Measurements from ENCODE around the gene WDFY4.

Gene WDFY4

DNA sequence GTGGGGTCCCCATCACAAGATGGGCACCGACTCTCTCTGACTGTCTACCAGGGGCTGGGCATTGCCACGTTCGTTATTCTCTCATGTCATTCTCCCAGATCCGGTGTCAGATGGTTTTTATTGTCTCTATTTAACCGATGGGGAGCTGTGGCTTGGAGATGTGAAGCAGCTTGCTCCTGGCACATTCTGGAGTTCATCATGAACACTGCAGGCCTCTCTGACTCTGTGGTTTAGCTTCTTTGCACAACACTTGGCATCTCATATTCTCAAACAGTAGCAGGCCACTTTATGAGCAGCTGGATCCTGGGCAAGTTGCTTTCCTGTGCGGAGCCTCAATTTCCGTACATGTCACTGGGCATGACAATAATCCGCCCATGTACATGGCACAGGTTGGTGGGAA, 135.1 kb downstream of the WDFY4 start:
- DNase-seq, result no peak

DNA sequence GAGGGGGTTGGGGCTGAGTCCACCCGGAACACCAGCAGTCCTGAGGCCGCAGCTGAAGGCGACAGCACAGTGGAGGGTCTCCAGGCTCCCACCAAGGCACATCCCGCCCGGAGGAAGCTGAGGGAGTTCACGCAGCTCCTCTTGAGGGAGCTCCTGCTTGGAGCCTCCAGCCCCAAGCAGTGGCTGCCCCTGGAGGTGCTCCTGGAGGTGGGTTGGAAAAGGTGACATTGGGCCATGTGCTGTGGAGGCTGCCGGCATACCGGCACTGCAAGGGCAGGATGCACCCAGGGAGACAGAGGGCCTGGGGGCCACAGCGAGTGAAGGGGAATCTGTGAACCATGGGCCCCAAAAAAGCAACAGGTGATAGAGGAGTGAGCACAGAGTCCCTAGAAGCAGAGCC, 135.6 kb downstream of the WDFY4 start:
- no peak for DNase-seq

DNA sequence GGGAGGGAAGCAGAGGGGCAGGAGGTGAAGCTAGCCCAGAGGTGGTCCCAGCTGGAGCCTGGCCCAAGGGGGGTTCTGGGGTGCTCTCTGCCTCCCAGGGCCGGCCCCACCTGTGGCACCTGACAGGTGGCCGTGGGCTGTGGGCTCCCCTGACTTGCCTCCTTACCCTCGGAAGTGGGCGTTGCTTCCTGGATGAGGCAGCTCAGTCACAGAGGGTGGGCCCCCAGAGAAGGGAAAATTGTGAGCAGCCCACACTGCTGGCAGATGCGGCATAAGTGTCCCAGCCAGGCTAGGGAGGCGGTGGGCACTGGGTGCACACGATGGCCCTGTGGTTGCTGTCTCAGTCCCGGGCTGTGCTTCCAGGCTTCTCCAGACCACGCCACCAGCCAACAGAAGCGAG, 136.0 kb downstream of the WDFY4 start:
- no peak for DNase-seq

DNA sequence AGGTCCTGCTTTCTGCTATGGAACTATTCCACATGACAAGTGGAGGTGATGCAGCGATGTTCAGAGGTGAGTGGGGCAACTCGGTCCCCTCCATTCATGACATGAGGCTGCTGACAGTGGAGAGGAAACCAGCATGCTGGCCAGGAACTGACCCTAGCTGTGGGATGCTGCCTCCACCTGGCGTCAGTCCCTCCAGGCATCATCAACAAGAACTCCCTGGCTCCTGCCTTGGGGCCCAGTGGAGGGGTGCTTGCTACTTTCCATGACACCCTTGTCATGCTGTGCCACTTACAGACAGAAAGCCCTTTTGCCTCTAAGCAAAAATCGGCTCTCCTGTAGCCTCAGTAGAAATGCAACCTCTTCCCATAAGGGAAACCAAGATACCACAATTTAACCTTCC, 136.4 kb downstream of the WDFY4 start:
- DNase-seq, result no peak

DNA sequence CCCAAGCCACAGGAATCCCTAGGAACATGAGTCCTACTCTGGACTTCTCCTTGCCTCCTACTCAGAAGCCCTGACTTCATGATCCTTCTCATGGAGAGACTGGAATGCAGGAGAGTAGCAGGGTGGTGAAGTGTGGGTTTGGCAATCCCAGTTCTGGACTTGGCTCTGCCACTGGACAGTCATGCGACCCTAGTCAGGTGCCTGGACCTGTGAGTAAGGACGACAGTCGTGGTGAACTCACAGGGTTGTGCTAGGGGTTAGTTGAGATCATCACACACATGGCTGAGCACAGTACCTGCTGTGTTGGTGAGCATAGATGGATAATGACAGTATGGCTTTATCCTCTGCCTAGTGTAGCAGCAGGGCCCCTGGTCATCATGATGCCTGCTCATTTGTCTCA, 137.0 kb downstream of the WDFY4 start:
- no peak for DNase-seq

DNA sequence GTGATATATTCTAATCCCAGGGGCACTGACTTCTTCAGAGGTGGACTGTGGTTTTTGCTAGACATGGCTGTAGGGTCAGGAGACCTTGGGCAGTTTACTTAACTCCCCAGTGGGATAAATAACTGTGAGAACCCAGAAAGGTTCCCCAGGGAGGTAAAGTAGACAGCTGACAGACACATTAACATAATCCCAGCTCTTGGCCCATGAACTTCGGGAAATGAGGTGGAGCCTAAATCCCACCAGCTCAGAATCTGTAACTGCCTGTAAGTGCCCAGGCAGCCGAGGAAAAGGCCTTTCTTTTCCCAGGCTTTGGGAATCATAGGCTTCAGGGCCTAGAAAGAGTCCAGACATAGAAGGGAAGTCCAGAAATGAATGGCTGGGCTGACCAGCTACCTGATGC, 149.0 kb downstream of the WDFY4 start:
- no peak for DNase-seq

DNA sequence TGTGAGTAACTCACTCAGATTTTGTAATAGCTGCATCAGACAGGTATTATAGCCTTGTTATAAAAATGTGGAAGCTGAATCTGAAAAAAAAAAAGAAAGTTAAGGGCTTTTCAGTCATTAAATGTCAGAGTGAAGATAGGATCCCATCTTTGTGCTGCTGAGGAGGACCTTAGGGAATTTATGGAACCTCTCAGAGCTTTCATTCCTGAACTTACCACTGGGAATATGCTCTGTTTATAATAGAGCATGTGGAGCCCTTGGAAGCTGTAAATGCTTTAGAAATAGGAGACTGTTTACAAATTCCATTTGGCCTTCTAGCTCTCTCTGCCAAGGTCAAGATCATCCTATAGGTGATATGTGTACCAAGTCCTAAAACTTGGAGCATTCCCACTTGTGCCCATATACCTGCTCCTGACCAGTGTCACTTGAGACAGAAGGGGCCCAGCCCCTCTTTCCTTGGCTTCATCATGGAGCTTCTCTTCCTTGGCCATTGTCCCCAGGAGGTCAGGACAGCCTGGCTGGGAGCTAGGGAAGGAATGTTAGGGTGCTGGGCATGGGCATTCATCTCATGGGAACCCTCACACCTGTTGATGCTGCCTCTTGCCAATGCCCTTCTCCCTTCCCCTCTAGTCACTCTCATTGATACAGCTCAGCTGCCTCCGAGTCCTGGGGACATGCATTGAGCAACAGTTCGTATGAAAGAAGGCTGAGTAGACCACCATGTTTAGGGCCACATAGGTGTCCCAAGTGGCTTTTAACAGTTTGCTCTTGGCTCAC, 149.7 kb downstream of the WDFY4 start:
- no peak for DNase-seq

DNA sequence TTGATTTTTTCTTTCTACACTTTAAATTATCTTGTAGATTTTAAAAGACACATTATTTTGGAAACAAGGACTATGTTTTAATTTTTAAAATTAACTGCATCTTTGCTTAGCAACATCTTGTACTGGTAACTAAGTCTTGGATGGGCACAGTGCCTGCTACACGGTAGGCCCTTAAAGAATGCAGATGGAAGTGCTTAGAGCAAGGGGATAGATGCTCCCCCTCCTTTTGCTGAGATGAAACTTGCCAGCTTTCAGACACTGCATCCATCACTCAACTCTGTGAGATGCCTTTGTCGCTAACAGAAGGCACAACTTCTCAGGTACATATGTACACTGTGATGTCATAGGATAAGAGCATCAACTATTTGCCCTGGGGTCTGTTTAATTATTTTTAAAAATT, 151.1 kb downstream of the WDFY4 start:
- no peak for DNase-seq

DNA sequence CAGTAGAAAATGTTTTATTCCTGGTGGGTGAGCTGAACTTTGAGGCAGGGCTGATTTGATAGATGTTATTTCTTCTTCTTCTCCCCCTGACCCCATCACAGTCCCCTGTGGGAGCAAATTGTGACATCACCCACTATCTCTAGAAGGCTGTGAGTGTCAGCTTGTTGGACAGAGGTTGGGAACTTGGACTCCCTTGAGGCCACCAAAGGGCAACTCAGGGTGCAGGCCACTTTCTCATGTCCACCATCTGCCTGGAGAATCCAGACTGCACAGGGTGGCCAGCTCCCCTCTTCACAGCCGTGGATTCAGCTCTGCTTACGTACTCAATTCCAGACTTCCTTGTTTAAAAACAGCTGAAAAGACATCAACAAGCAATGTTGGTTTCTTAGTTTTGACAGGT, 151.9 kb downstream of the WDFY4 start:
- no peak for DNase-seq

DNA sequence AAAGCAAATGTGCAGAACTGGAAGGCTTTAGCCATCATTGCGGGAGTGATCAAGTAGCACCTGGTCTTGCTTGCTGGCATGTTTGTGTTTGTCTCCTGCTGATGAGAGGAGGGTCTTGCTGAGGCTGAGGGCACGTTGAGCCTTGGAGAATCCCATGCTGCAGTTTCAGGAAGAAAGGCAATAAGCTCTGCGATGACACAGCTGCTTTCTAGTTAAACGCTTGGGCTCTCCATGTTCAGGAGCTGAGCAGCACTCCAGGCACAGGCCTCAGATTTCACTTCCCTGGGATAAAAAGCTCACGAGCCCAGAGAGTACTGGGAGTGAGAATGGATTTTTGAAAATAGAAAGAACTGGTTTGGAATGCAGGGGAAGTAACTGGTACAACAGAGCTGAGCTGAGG, 154.2 kb downstream of the WDFY4 start:
- DNase-seq, result no peak

DNA sequence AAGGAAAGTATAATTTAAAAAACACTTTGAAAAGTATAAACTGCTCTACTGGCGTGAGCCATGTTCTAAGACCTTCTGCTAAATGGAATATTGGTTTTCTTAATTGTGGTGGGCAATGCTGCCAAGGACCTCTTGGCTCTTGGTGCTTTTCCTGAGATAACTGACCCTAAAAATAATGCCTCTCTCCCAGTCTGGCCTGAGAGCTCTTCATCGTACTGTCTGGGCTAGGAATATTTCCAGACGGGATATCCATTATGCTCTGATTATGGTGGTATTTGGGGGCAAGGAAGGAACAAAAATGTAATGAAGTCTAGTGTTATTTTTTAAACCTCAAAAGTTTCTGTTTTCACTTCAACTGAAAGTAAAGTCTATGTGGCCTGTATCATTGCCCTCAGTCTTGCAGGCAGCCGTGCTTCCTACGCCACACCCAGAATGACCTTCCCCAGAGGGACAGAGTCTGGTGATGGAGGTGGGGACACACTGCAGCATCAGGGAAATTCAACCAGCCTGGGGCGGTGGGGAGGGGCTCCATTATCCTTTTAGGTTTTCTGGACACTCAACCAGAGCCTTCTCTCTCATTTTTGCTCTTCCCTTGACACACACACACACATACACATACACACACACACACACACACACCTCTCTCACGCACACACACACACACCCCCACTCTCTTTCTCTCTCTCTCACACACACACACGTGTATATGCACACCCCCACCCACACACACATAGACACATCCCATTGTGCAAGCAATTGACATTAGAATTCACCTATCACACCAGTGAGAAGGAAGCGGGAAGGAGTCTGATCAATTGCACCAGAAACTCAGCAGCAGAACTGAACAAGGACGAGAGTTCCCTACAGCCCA, 155.4 kb downstream of the WDFY4 start:
- no peak for DNase-seq

DNA sequence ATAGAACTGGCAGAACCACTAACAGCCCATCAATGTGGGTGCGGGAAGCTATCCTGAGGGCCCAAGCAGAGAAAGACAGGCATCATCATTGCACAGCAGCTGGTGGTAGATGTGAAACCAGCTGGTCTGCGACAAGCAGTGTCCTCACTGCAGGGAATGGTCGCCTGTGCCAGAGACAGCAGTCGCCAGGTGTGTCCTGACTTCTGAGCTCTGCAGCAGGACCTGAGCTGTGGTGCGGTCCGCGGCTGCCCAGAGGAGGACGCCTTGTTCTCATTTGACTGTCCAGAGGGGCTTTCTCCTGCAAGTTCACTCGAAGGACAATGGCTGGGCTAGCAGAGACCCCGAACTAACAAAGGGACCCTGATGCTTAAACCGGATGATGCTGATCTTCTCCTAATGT, 157.6 kb downstream of the WDFY4 start:
- no peak for DNase-seq

DNA sequence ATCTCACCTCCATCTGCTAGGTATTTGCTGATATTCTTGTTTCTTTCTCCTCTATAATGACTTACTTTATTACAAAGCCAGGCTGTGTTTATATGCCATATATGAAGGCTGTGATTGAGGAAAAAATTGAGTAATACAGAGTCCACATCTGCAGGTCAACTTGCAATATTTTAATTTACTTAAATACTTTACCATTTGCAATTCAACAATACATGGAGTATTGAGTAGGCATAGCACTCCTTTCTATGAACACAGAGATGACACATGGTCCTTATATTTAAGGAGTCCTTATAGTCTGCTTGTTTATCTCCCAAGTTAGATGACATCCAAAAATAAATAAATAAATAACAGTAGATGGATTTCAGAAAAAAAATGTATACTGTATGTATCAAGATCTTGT, 158.5 kb downstream of the WDFY4 start:
- DNase-seq, result no peak

DNA sequence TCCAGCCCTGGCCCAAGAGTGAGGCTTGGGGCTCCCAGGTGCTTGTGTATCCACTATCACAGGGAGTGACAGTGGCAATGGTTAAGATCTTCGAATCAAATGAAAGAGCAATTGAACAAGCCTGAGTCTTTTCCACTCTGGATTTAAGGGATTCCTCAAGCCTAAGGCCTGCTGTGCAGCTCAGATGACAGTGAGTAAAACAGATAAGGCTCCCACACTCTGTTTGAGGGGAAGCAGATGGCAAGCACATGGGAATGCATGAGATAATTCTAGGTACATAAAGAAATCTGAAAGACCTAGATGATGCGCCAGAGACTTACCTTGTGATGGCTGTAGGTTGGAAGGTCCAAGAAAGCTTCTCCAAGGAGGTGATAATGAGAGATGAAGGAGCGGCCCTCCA, 159.9 kb downstream of the WDFY4 start:
- no peak for DNase-seq

DNA sequence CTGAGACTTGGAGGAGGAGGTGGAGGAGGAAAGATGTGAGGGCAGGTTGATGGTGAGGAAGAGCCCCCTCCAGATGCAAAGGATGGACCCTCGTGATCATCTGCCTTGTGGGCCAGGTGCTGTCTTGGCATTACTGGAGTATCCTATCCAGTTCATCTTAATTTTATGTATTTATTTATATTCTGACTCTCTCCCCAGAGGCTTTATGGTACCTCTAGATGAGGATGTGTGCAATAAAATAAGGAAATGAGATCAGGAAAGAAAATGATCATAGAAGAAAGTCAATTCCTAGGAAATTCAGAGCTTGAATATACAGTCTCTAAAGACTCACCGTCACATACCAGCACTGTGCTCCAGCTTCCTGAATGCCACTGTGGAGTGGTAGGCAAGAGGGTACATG, 160.8 kb downstream of the WDFY4 start:
- DNase-seq, result no peak

DNA sequence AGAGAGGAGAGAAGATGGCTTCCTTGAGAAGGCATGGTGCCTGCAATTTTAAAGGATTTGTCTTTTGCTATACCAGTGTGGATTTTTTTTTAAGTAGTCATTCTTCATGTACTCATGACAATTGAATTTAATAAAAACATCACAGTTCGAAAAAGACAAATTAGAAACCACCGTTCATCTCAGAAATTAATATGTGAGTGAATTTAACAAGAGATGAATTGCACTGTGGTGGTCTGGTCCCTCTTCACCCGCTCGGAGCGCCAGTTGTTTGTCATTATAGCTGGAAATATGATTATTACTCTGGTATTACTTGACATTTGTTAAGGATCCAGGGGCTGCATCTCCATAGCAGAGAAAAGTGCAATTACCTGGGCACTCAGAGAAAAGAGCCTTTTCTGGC, 163.0 kb downstream of the WDFY4 start:
- no peak for DNase-seq

DNA sequence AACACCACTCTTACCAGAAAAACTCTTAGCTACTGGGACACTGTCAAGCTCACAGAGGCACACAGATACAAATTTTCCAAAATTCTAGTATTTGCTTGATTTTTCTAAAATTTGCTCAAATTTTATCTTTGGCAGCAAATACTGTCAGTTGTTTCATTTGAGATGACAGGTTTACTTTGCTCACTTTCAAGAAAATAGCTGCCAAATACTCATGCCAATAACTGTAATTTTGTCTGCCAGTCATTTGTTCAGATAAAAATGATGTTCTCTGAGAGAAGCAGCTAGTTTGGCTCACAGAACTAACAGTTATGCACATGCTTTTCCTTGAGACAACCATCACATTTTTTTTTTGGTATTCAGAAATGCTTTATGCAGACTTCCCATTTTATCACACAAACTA, 172.2 kb downstream of the WDFY4 start:
- no peak for DNase-seq

DNA sequence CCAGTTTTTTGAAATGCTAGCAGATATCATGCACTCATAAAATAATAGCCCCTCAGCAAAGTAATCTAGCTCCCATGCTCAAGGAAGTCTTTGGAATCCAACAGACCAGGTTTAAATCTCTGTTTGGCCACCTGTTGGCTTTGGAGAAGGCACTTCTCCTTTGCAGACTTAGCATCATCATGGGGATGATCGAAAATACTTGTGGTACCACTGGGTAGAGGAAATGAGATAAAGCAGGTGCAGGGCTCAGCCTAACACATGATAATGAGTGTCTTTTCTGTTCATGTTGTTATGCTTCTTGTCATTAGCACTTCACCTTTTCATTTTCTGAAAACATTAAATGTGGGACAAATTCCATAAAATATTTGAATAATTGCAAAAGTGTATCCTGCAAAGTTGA, 187.6 kb downstream of the WDFY4 start:
- no peak for DNase-seq

DNA sequence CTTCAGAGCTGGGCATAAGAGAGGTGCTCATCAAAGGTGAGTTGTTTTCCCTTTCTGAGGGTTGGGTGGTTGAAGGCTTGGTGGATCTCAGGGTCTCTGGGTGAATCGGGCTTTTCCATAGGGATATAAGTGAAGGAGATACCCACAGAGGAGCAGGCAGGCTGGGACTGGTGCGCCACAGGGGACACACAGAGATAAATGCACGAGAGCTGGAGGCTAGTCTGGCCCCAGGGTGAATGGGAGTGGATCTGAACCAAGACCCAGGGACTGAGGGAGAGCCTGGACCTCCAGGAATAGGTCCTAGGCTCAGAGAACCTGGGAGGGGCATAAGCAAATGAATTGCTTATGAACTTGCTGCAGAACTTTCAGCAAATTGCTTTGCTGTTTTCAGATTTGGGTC, 193.4 kb downstream of the WDFY4 start:
- no peak for DNase-seq

DNA sequence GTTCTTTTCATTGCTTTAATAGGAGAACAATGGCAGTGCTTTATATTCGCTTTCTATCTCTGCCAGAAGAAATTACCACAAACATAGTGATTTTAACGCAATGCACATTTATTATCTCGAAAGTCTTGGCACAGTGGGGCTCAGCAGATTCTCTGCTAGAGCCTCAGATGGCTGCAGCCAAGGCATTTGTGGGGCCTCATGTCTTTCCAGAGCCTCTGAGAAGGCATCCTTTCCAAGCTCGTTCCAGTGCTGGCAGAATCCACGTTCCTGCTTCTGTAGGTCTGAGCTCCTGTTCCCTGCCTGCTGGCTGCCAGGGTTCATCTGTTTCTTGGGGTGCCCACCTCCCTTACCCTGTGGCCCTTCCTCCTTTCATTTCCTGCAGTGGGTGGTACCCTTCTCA, 194.8 kb downstream of the WDFY4 start:
- DNase-seq, result no peak

DNA sequence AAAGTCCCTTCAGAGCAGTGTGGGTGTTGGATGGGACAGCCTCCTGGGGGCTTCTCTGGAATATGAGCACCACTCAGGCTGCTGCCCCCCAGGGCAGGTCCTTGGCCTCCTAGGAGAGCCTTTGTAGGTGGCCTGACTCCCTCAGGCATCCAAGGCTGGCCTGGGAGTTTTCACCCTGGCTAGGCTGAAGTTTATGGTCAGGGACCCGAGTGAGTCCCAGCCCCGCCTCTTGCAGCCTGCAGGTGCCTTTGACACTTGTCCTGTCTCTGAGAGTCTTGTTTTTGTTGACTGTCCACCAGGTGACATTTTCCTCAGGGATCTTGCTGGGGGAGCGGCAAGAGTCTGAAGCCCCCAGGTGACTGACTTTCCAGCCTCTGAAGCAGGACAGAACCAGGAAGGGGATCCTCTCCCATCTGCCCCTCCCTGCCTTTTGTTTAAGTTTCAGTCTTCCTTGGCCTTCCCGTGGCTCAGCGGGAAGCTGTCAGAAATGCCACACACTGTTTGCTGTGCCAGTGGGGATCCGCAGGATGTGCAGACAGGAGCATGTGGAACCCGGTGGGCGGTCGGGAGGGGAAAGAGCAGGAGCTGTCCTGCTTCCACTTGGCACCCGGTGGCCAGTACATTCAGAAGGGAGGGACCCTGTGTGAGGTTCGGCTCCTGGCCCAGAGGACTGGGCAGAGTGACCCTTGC, 195.5 kb downstream of the WDFY4 start:
- DNase-seq, result no peak

DNA sequence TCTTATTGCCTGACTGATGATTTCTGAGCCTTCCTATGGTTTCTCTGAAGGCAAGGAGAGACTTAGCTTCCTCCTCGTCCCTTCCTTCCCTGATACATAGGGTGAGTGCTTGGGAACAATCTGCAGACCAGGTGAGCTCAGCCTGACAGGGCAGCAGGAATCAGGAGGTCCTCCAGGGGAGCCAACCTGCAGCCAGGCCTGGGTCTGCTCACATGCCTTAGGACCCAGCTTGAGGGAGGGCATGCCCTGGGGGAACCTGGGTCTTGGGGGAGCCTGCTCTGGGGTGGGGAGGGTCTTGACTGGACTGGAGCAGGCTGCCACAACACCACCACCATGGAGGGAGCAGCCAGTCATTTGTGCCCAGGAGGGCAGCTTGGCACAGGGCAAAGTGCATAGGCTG, 197.3 kb downstream of the WDFY4 start:
- DNase-seq, result no peak

DNA sequence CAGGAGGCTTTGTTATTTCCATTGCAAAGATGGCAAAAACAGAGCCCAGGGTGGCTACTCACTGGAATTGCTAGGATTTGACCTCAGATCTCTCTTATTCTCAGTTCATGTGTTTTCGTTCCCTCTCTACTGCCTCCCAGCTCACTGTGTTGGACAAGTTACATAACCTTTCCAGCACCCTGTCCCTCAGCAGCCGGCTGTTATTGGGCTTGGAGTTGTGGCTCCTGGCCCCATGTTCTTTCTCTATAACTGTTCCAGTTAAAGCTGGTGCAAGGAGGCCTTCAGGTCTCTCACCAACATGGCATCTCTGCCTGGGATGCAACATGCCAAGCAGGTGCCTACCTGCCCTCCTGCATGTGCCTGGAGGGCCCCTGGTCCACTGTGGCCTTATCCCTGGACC, 198.2 kb downstream of the WDFY4 start:
- DNase-seq, result no peak

DNA sequence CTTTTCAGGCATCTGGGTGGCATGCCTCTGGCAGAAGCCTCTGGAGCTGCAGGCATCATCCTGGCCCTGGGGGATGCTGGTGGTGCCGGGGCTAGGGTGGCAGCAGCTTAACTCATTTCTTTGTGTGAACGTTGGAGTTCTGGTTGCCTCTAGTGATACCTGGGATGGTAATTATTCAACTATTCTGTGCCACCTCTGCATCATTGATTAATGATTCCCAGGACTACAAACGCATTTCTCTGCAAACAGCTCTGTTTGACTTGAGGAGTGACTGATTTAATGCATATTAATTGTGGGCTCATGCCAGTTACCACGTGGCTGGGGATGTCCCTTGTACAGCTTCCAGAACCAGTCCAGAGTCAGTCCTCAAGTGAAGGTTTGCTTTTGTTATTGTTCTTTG, 199.0 kb downstream of the WDFY4 start:
- no peak for DNase-seq
